ENCODE results near the gene SSUH2.
"Not testable (repeated sequence)": the region's sequence is repeated elsewhere in the genome, so short reads cannot be mapped to it uniquely, and the experiment has no call there.

Gene SSUH2

GRCh38 chr3:8584661-8585060 is 59.9 kb downstream of the SSUH2 start:
- H3K4me2 ChIP-seq (ENCODE audit: low read depth, low read length, poor library complexity, severe bottlenecking), result no peak overlapping the region
- no peaks in the 10 kb centered on the region for H3K36me3 ChIP-seq (ENCODE audit: low read length)
- TF ChIP-seq CTCF (IDR thresholded peaks at IDR 0.05; ENCODE audit: insufficient read depth, low read length, poor library complexity, severe bottlenecking) (no peak), EZH2phosphoT487 (conservative IDR thresholded peaks at IDR 0.05; ENCODE audit: low read length) (no peak)
- no peak overlapping the region for H3K9ac ChIP-seq (ENCODE audit: low read length)
- H3F3A ChIP-seq (ENCODE audit: insufficient read depth), result no peaks in the 10 kb centered on the region
- no peaks in the 10 kb centered on the region for H3K9me2 ChIP-seq (replicated peaks; ENCODE audit: insufficient read depth, low read length)
- H3K79me2 ChIP-seq (ENCODE audit: insufficient read depth, low read length), result no peaks in the 10 kb centered on the region
- H4K20me1 ChIP-seq (ENCODE audit: low read depth, low read length), result no peaks in the 10 kb centered on the region
- H3K9me3 ChIP-seq (ENCODE audit: insufficient read depth, low read length), result no peaks in the 10 kb centered on the region
- no peak overlapping the region for H2AFZ ChIP-seq (ENCODE audit: low read depth, low read length, severe bottlenecking)
- no peak overlapping the region for H3K27ac ChIP-seq (ENCODE audit: low read depth, low read length)
- no peaks in the 10 kb centered on the region for H3K27me3 ChIP-seq (ENCODE audit: low read length)
- H3K4me3 ChIP-seq (ENCODE audit: insufficient read depth, low read length, poor library complexity, severe bottlenecking), result no peak overlapping the region

DNA sequence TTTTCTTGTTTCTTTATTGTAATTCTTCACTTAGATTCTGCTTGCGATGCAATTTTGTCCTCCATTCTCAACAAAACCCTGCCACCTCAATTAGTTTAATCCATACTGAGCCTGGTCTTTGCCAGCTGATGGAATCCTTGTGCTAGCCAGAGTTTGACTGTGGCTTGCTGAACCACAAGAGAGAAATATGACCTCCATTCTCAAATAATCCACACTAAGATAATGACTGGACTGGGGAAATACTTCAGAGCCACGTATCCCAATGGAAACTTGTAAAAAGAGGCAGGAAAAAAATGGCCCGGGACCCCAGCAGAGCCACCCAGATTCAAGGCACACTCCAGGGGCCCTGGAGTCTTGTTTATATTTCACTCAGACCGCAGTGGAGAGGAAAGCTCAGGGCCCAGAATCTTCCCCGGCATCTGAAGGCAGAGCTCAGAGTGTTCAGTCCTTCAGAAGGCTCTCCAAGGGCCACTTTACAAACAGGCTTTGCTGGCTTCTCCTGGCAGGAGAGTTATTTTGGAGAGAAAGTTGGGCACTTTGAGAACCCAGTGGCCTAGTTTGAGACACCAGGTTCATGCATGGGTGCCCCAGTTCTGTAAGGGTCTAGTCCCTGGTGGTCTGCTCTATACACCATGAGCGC is 62.7 kb downstream of the SSUH2 start:
- H3K27ac ChIP-seq (ENCODE audit: low read depth, low read length), result no peak overlapping the region
- no peaks in the 10 kb centered on the region for H3K27me3 ChIP-seq (ENCODE audit: low read length)
- H3K4me2 ChIP-seq (ENCODE audit: low read depth, low read length, poor library complexity, severe bottlenecking), result no peak overlapping the region
- no peak overlapping the region for H3K4me3 ChIP-seq (ENCODE audit: insufficient read depth, low read length, poor library complexity, severe bottlenecking)
- no peaks in the 10 kb centered on the region for H3K36me3 ChIP-seq (ENCODE audit: low read length)
- H3K9me3 ChIP-seq (ENCODE audit: insufficient read depth, low read length), result no peaks in the 10 kb centered on the region
- no peaks in the 10 kb centered on the region for H3K9me2 ChIP-seq (replicated peaks; ENCODE audit: insufficient read depth, low read length)
- H2AFZ ChIP-seq (ENCODE audit: low read depth, low read length, severe bottlenecking), result no peak overlapping the region
- TF ChIP-seq CTCF (IDR thresholded peaks at IDR 0.05; ENCODE audit: insufficient read depth, low read length, poor library complexity, severe bottlenecking), result no peak
- TF ChIP-seq EZH2phosphoT487 (conservative IDR thresholded peaks at IDR 0.05; ENCODE audit: low read length), result no peak
- H4K20me1 ChIP-seq (ENCODE audit: low read depth, low read length), result no peaks in the 10 kb centered on the region
- no peaks in the 10 kb centered on the region for H3K79me2 ChIP-seq (ENCODE audit: insufficient read depth, low read length)
- H3F3A ChIP-seq (ENCODE audit: insufficient read depth), result no peaks in the 10 kb centered on the region
- no peak overlapping the region for H3K9ac ChIP-seq (ENCODE audit: low read length)

DNA sequence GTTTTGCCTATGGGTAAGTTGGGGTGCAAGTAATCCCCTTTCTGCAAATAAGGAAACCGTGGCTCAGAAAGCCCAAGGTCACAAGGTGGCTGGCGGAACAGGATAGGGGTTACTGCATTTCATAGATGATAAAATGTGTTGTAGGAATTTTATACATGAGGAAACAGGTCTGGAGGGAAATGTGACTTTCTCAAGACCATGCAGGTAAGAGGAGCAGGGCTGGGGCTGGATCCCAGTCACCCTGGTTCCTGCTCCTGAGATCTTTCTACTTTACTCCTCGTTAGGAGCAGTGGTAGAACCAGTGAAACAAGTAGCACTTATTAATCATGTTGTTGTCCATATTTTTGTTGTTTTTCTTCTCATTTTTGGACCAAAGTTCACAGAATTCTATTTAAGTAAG is 63.2 kb downstream of the SSUH2 start:
- H3F3A ChIP-seq (ENCODE audit: insufficient read depth), result no peaks in the 10 kb centered on the region
- H3K4me2 ChIP-seq (ENCODE audit: low read depth, low read length, poor library complexity, severe bottlenecking), result no peak overlapping the region
- H3K79me2 ChIP-seq (ENCODE audit: insufficient read depth, low read length), result no peaks in the 10 kb centered on the region
- no peak overlapping the region for H2AFZ ChIP-seq (ENCODE audit: low read depth, low read length, severe bottlenecking)
- TF ChIP-seq CTCF (IDR thresholded peaks at IDR 0.05; ENCODE audit: insufficient read depth, low read length, poor library complexity, severe bottlenecking), result no peak
- TF ChIP-seq EZH2phosphoT487 (conservative IDR thresholded peaks at IDR 0.05; ENCODE audit: low read length), result no peak
- H3K36me3 ChIP-seq (ENCODE audit: low read length), result no peaks in the 10 kb centered on the region
- no peak overlapping the region for H3K4me3 ChIP-seq (ENCODE audit: insufficient read depth, low read length, poor library complexity, severe bottlenecking)
- H3K9me2 ChIP-seq (replicated peaks; ENCODE audit: insufficient read depth, low read length), result no peaks in the 10 kb centered on the region
- H3K27me3 ChIP-seq (ENCODE audit: low read length), result no peaks in the 10 kb centered on the region
- no peak overlapping the region for H3K27ac ChIP-seq (ENCODE audit: low read depth, low read length)
- no peaks in the 10 kb centered on the region for H3K9me3 ChIP-seq (ENCODE audit: insufficient read depth, low read length)
- no peaks in the 10 kb centered on the region for H4K20me1 ChIP-seq (ENCODE audit: low read depth, low read length)
- H3K9ac ChIP-seq (ENCODE audit: low read length), result no peak overlapping the region

- H3K36me3 ChIP-seq (ENCODE audit: low read length); H3K27ac ChIP-seq (ENCODE audit: low read depth, low read length); H3K9me2 ChIP-seq (replicated peaks; ENCODE audit: insufficient read depth, low read length); H2AFZ ChIP-seq (ENCODE audit: low read depth, low read length, severe bottlenecking); H3K79me2 ChIP-seq (ENCODE audit: insufficient read depth, low read length); H4K20me1 ChIP-seq (ENCODE audit: low read depth, low read length); H3K27me3 ChIP-seq (ENCODE audit: low read length); H3K4me2 ChIP-seq (ENCODE audit: low read depth, low read length, poor library complexity, severe bottlenecking); H3K9ac ChIP-seq (ENCODE audit: low read length); H3F3A ChIP-seq (ENCODE audit: insufficient read depth); H3K9me3 ChIP-seq (ENCODE audit: insufficient read depth, low read length); H3K4me3 ChIP-seq (ENCODE audit: insufficient read depth, low read length, poor library complexity, severe bottlenecking): not testable (repeated sequence)
Observed at GRCh38 chr3:8580434-8580833, 64.2 kb downstream of the SSUH2 start.

All from SU-DHL-6 (cell line).